Skin epidermis (tissue), 12 donors: ENCODE results near the gene SPATA2.
A peak's percentile ranks its signal among the peaks of the same experiment; 100 is the strongest.
"Not testable (repeated sequence)": the region's sequence is repeated elsewhere in the genome, so short reads cannot be mapped to it uniquely, and the experiment has no call there.

Experiments
- H3K27ac ChIP-seq, 21 experiments: fragments of 200-600 bp; sonication (generic) in 11 of 21; one replicate each; pipeline ENCODE4 v1.5.0; 2020; ENCODE audit warnings: mild to moderate bottlenecking in 3 of 21, inconsistent platforms in 2 of 21, moderate library complexity in 2 of 21
- H3K4me3 ChIP-seq, 7 experiments: fragments of 200-600 bp; sonication (generic) in 2 of 7; one replicate each; pipeline ENCODE4 v1.5.0; 2020; ENCODE audit warnings: inconsistent platforms in 2 of 7, mild to moderate bottlenecking in 2 of 7, moderate library complexity in 1 of 7

SPATA2 gene

GRCh38 chr20:49868538-49868937 lies 46.8 kb downstream of the SPATA2 start:
- H3K27ac ChIP-seq = no peak overlapping the region
- H3K4me3 ChIP-seq = no peak overlapping the region

- peak overlapping the region in 2 of 21 experiments; percentile 0 to 15 for H3K27ac ChIP-seq
- no peak overlapping the region for H3K4me3 ChIP-seq
Observed at GRCh38 chr20:49867453-49868215, 47.7 kb downstream of the SPATA2 start.

- H3K27ac ChIP-seq = peak overlapping the region in 7 of 21 experiments; percentile 15 to 59 (median 38)
- H3K4me3 ChIP-seq = no peak overlapping the region
Observed at GRCh38 chr20:49866051-49866450, 49.3 kb downstream of the SPATA2 start.

GRCh38 chr20:49865559-49865958 lies 49.8 kb downstream of the SPATA2 start:
- H3K27ac ChIP-seq = peak overlapping the region in 7 of 21 experiments; percentile 15 to 59 (median 38)

GRCh38 chr20:49863666-49864065 lies 51.7 kb downstream of the SPATA2 start:
- no peak overlapping the region for H3K4me3 ChIP-seq
- H3K27ac ChIP-seq = no peak overlapping the region

More at GRCh38 chr20:49865559-49865958, 49.8 kb downstream of the SPATA2 start:
- H3K4me3 ChIP-seq = no peak overlapping the region

GRCh38 chr20:49862607-49863200 lies 52.6 kb downstream of the SPATA2 start:
- no peak overlapping the region for H3K4me3 ChIP-seq
- no peak overlapping the region for H3K27ac ChIP-seq

GRCh38 chr20:49861232-49861631 lies 54.1 kb downstream of the SPATA2 start:
- not testable (repeated sequence) for H3K27ac ChIP-seq, H3K4me3 ChIP-seq

- H3K4me3 ChIP-seq = no peak overlapping the region
- H3K27ac ChIP-seq = no peak overlapping the region
Observed at GRCh38 chr20:49859807-49860206, 55.5 kb downstream of the SPATA2 start.

GRCh38 chr20:49859011-49859410 lies 56.3 kb downstream of the SPATA2 start:
- H3K4me3 ChIP-seq = no peak overlapping the region
- H3K27ac ChIP-seq = peak overlapping the region in 1 of 21 experiments; percentile 60

GRCh38 chr20:49858076-49858585 lies 57.2 kb downstream of the SPATA2 start:
- H3K4me3 ChIP-seq = no peak overlapping the region
- peak overlapping the region in 1 of 21 experiments; percentile 60 for H3K27ac ChIP-seq

- Histone ChIP-seq H3K27ac (no peak overlapping the region), H3K4me3 (no peak overlapping the region)
Observed at GRCh38 chr20:49856904-49857303, 58.4 kb downstream of the SPATA2 start.

GRCh38 chr20:49854190-49854875 lies 61.0 kb downstream of the SPATA2 start:
- no peak overlapping the region for H3K4me3 ChIP-seq
- peak overlapping the region in 1 of 21 experiments; percentile 20 for H3K27ac ChIP-seq

GRCh38 chr20:49853640-49854039 lies 61.7 kb downstream of the SPATA2 start:
- Histone ChIP-seq H3K4me3 (no peak overlapping the region), H3K27ac (peak overlapping the region in 3 of 21 experiments; percentile 20 to 38 (median 32))
